K562 (cell line): ENCODE results near the gene TACC3. TPM values are rescaled to one million over a fixed set of nuclear protein-coding genes. Genes with fewer than 3 reads are reported as not detected.
A peak's percentile ranks its signal among the peaks of the same experiment; 100 is the strongest.

ENCODE experiments used
- ATAC-seq: fragments of 200-7000 bp; cut with Tn5 transposase; 3 replicates; pipeline ENCODE4 v1.9.1; 2020; ENCODE audit warnings: moderate library complexity
- BruUV-seq: library from RNA; stranded (reverse); fragments of 400-500 nt; replicated peaks from 2 replicates; lab custom pipeline; 2021; lab: Mats Ljungman, UMichigan
- CTCF ChIA-PET: fragments of 300-600 bp; formaldehyde crosslinking; extraction: SDS; loops from one replicate; lab custom pipeline; 2021; ENCODE audit warnings: low intra/inter-chr PET ratio; lab: Yijun Ruan, JAX
- POLR2A ChIA-PET: fragments of 300-600, 350-650 bp; sonication (Branson Sonifier 250); formaldehyde crosslinking; extraction: SDS; loops from one replicate; lab custom pipeline; 2021; ENCODE audit warnings: antibody characterized with exemption, inconsistent platforms; lab: Yijun Ruan, JAX
- DNase-seq, 4 experiments: peaks; one replicate each; pipeline versions ENCODE4 v3.0.0 to v3.0.0-alpha.2; 2011 to 2018; ENCODE audit warnings: low spot score in 3 of 4, mixed read lengths in 3 of 4; ENCODE audit errors: extremely low read depth in 1 of 4
- FAIRE-seq: peaks from 2 replicates; lab custom pipeline; 2011; peaks lifted over from hg19 to GRCh38; lab: Jason Lieb, UNC
- H2AFZ ChIP-seq: 2 replicates; pipeline ENCODE4 v1.6.0; 2011; ENCODE audit warnings: low read depth, low read length, control low read depth, inconsistent platforms
- H3K27ac ChIP-seq: fragments of 200-600 bp; 3 replicates; pipeline ENCODE4 v1.8.0; 2011; ENCODE audit warnings: low read depth, mild to moderate bottlenecking, control low read depth, inconsistent platforms, low read length, moderate library complexity, mixed read lengths; ENCODE audit errors: extremely low read depth
- H3K27me3 ChIP-seq, 2 experiments: fragments of 300-600 bp in 1 of 2; 2 replicates in 1 of 2; 3 replicates in 1 of 2; pipeline versions ENCODE4 v1.6.0 to v1.8.0; 2011; ENCODE audit warnings: inconsistent platforms in 2 of 2, low read length in 2 of 2, mild to moderate bottlenecking in 1 of 2, mixed read lengths in 1 of 2, moderate library complexity in 1 of 2; ENCODE audit not compliant: control insufficient read depth in 2 of 2, insufficient read depth in 2 of 2
- H3K36me3 ChIP-seq: fragments of 300-600 bp; 3 replicates; pipeline ENCODE4 v1.8.0; 2011; ENCODE audit warnings: mild to moderate bottlenecking, low read length, inconsistent platforms; ENCODE audit not compliant: control insufficient read depth, insufficient read depth
- H3K4me1 ChIP-seq, 2 experiments: fragments of 200-600 bp in 1 of 2; replicated peaks in 1 of 2; 2 replicates in 1 of 2; 3 replicates in 1 of 2; pipeline versions ENCODE4 v1.5.1 to v1.8.0; 2011; ENCODE audit warnings: inconsistent platforms in 2 of 2, low read length in 2 of 2, mild to moderate bottlenecking in 1 of 2, mixed read lengths in 1 of 2, moderate library complexity in 1 of 2; ENCODE audit not compliant: control insufficient read depth in 2 of 2, insufficient read depth in 2 of 2
- H3K4me2 ChIP-seq: 2 replicates; pipeline ENCODE4 v1.6.1; 2011; ENCODE audit warnings: low read length, control low read depth, inconsistent platforms, mixed read lengths; ENCODE audit not compliant: insufficient read depth
- H3K4me3 ChIP-seq: fragments of 200-600 bp; sonication (generic), shearing (Covaris generic); 2 replicates; pipeline ENCODE4 v1.5.1; 2016; ENCODE audit warnings: control low read depth, inconsistent platforms
- H3K79me2 ChIP-seq: fragments of 200-600 bp; 3 replicates; pipeline ENCODE4 v1.8.0; 2011; ENCODE audit warnings: low read length, inconsistent platforms; ENCODE audit not compliant: control insufficient read depth, insufficient read depth
- H3K9ac ChIP-seq, 2 experiments: 2 replicates each; pipeline versions ENCODE4 v1.6.0 to v1.6.1; 2011; ENCODE audit warnings: low read depth in 2 of 2, low read length in 2 of 2, control low read depth in 1 of 2, inconsistent platforms in 1 of 2, mild to moderate bottlenecking in 1 of 2, mixed read lengths in 1 of 2; ENCODE audit not compliant: insufficient read depth in 1 of 2
- H3K9me1 ChIP-seq: one replicate; pipeline ENCODE4 v1.6.0; 2011; ENCODE audit warnings: inconsistent platforms, mild to moderate bottlenecking, low read length, moderate library complexity; ENCODE audit not compliant: control insufficient read depth, insufficient read depth
- H3K9me3 ChIP-seq: replicated peaks from 2 replicates; pipeline ENCODE4 v1.5.1; 2011; ENCODE audit warnings: low read depth, low read length, inconsistent platforms; ENCODE audit not compliant: control insufficient read depth, insufficient read depth
- H4K20me1 ChIP-seq: replicated peaks from 2 replicates; pipeline ENCODE4 v1.6.1; 2011; ENCODE audit warnings: low read length, inconsistent platforms, mixed read lengths; ENCODE audit not compliant: control insufficient read depth, insufficient read depth
- BRCA1 ChIP-seq, 2 experiments: fragments of 450-650 bp in 1 of 2; sonication (generic) in 1 of 2; formaldehyde crosslinking in 1 of 2; IDR thresholded peaks; 2 replicates each; pipeline versions ENCODE4 v1.5.0 to v1.6.1; 2017 to 2020; ENCODE audit warnings: mild to moderate bottlenecking in 1 of 2, missing genetic modification reagents in 1 of 2
- DEAF1 ChIP-seq: fragments of 450-650 bp; formaldehyde crosslinking; IDR thresholded peaks from 2 replicates; pipeline ENCODE4 v1.4.0; 2020; ENCODE audit warnings: mild to moderate bottlenecking, moderate library complexity
- HOXB6 ChIP-seq: fragments of 250-450 bp; sonication (Bioruptor Pico); IDR thresholded peaks from 2 replicates; pipeline ENCODE4 v1.5.1; 2022; ENCODE audit warnings: mild to moderate bottlenecking, borderline replicate concordance
- MXI1 ChIP-seq: IDR thresholded peaks from 2 replicates; pipeline ENCODE4 v1.6.1; 2011; ENCODE audit warnings: low read depth, mild to moderate bottlenecking, improper control_type of control experiment, low read length
- MYBL2 ChIP-seq, 2 experiments: fragments of 450-650 bp in 1 of 2; sonication (generic) in 1 of 2; formaldehyde crosslinking in 1 of 2; IDR thresholded peaks; 2 replicates each; pipeline versions ENCODE4 v1.6.1 to v1.8.1; 2017 to 2022; ENCODE audit warnings: borderline replicate concordance in 1 of 2, inconsistent platforms in 1 of 2, low read depth in 1 of 2, mild to moderate bottlenecking in 1 of 2, missing genetic modification reagents in 1 of 2, moderate library complexity in 1 of 2
- PHF20 ChIP-seq: fragments of 450-650 bp; IDR thresholded peaks from 2 replicates; pipeline ENCODE4 v1.6.1; 2018; ENCODE audit not compliant: partially characterized antibody
- POLR2G ChIP-seq: fragments of 200-400 bp; formaldehyde crosslinking; IDR thresholded peaks from 2 replicates; pipeline ENCODE4 v1.6.1; 2017; ENCODE audit warnings: low read depth, mild to moderate bottlenecking, antibody characterized with exemption, low read length, moderate library complexity
- RBFOX2 ChIP-seq: fragments of 200-400 bp; formaldehyde crosslinking; IDR thresholded peaks from 2 replicates; pipeline ENCODE4 v1.6.1; 2017; ENCODE audit warnings: low read depth, mild to moderate bottlenecking, low read length, moderate library complexity
- RUNX1 ChIP-seq: sonication (generic); IDR thresholded peaks from 2 replicates; pipeline ENCODE4 v1.6.1; 2016; ENCODE audit warnings: antibody characterized with exemption, low read depth
- SRSF9 ChIP-seq: fragments of 200-400 bp; formaldehyde crosslinking; IDR thresholded peaks from 2 replicates; pipeline ENCODE4 v1.6.1; 2017; ENCODE audit warnings: low read depth, low read length, borderline replicate concordance
- TCFL5 ChIP-seq: fragments of 250-450 bp; sonication (Bioruptor Pico); conservative IDR thresholded peaks from 2 replicates; pipeline ENCODE4 v1.6.1; 2021; ENCODE audit warnings: mild to moderate bottlenecking, moderate library complexity, matching md5 sums
- ZNF3 ChIP-seq: fragments of 250-450 bp; sonication (Bioruptor Pico); IDR thresholded peaks from 2 replicates; pipeline ENCODE4 v1.5.0; 2021; ENCODE audit warnings: mild to moderate bottlenecking, moderate library complexity
- ZNF785 ChIP-seq: fragments of 250-450 bp; sonication (Bioruptor Pico); IDR thresholded peaks from 2 replicates; pipeline ENCODE4 v1.4.0; 2020; ENCODE audit warnings: mild to moderate bottlenecking
- WGBS: fragments of 100-300 bp; shearing (Covaris generic); methylation state at CpG from one replicate; pipeline ENCODE4 v1.1.6; 2016; ENCODE audit warnings: low coverage, mixed read lengths; ENCODE audit not compliant: insufficient coverage; ENCODE audit errors: missing lambda C conversion rate; 5-methylcytosine and 5-hydroxymethylcytosine counted together
- in situ Hi-C: fragments of 300-500 bp; cut with MboI; formaldehyde crosslinking; loops from 4 replicates; pipeline ENCODE4 v1.15.0; 2018; ENCODE audit warnings: inconsistent platforms, mixed read lengths
- intact Hi-C: fragments of 100-400 bp; cut with micrococcal nuclease; formaldehyde crosslinking; loops from 2 replicates; pipeline ENCODE4 v1.14.2; 2022
- polyA plus RNA-seq, 8 experiments: library from polyadenylated mRNA; depleted of rRNA in 4 of 8; stranded (reverse) in 5 of 8; unstranded in 3 of 8; fragments of >200 nt; fragmentation: Nextera tagmentation in 2 of 8; fragmentation: Illumina TruSeq in 1 of 8; extraction: Ambion mirVana in 2 of 8; extraction: Trizol in 1 of 8; gene quantifications; 2 replicates each; pipeline versions ENCODE4 v1.2.1 to v1.2.3, GENCODE V29; 2011 to 2014; ENCODE audit warnings: inconsistent platforms in 1 of 8, missing spikeins in 1 of 8
- total RNA-seq, 7 experiments: library from RNA; depleted of rRNA in 6 of 7; stranded (reverse); fragments of >200 nt in 6 of 7; fragmentation: Illumina TruSeq in 2 of 7; extraction: Trizol in 2 of 7; gene quantifications; 2 replicates each; pipeline versions ENCODE4 v1.2.1 to v1.2.3, GENCODE V29; 2011 to 2021; ENCODE audit warnings: low replicate concordance in 1 of 7
- TF ChIP-seq, protein P1 (sequence below): sonication (generic); formaldehyde crosslinking; IDR thresholded peaks from 2 replicates; pipeline ENCODE4 v1.8.0; 2022; ENCODE audit warnings: mild to moderate bottlenecking, missing genetic modification reagents

Gene TACC3
- total and polyA plus RNA-seq, 9 of the 15 experiments (the other 6 are each of a cell fraction or from before 2014, with no cell fraction given), result 1.9 to 122 (median 55.6) TPM

GRCh38 chr4:1735215-1735614 is 13.9 kb downstream of the TACC3 start:
- ChIA-PET POLR2A (interaction anchor here (0.6 kb wide), 1 partner anchor 149 kb away, joined by 3 read pairs; no protein-coding TSS in a partner anchor), CTCF (no interaction called here)
- Histone ChIP-seq H3K36me3 (peaks cover 97% of the 10 kb centered on the region), H3K9me1 (no peaks in the 10 kb centered on the region), H3K4me1 (peaks cover 0 to 10% of the 10 kb centered on the region in 2 experiments; a peak in 1 of 5 replicates), H3K4me2 (no peak overlapping the region), H3K27ac (no peak overlapping the region), H2AFZ (no peak overlapping the region), H3K79me2 (peaks cover 19% of the 10 kb centered on the region), H3K4me3 (no peak overlapping the region), H3K27me3 (no peaks in the 10 kb centered on the region), H3K9me3 (peaks cover 8% of the 10 kb centered on the region), H4K20me1 (0 out of 2 replicates have a peak, but pooled peaks cover 4% of the 10 kb centered on the region), H3K9ac (no peak overlapping the region)
- ATAC-seq (no peak), DNase-seq (no peak), FAIRE-seq (no peak)
- no peak for TF ChIP-seq ZNF3
- no peak for TF ChIP-seq DEAF1 (CRISPR knock-in tag)
- TF ChIP-seq, protein P1, sequence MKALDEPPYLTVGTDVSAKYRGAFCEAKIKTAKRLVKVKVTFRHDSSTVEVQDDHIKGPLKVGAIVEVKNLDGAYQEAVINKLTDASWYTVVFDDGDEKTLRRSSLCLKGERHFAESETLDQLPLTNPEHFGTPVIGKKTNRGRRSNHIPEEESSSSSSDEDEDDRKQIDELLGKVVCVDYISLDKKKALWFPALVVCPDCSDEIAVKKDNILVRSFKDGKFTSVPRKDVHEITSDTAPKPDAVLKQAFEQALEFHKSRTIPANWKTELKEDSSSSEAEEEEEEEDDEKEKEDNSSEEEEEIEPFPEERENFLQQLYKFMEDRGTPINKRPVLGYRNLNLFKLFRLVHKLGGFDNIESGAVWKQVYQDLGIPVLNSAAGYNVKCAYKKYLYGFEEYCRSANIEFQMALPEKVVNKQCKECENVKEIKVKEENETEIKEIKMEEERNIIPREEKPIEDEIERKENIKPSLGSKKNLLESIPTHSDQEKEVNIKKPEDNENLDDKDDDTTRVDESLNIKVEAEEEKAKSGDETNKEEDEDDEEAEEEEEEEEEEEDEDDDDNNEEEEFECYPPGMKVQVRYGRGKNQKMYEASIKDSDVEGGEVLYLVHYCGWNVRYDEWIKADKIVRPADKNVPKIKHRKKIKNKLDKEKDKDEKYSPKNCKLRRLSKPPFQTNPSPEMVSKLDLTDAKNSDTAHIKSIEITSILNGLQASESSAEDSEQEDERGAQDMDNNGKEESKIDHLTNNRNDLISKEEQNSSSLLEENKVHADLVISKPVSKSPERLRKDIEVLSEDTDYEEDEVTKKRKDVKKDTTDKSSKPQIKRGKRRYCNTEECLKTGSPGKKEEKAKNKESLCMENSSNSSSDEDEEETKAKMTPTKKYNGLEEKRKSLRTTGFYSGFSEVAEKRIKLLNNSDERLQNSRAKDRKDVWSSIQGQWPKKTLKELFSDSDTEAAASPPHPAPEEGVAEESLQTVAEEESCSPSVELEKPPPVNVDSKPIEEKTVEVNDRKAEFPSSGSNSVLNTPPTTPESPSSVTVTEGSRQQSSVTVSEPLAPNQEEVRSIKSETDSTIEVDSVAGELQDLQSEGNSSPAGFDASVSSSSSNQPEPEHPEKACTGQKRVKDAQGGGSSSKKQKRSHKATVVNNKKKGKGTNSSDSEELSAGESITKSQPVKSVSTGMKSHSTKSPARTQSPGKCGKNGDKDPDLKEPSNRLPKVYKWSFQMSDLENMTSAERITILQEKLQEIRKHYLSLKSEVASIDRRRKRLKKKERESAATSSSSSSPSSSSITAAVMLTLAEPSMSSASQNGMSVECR, result no peak
- peak; percentile 53 for TF ChIP-seq POLR2G
- no peak for TF ChIP-seq SRSF9
- no peak for TF ChIP-seq ZNF785 (CRISPR knock-in tag)
- 0 out of 2 replicates have a peak, but pooled peaks have one; percentile 40 for TF ChIP-seq RBFOX2
- no peak for TF ChIP-seq MYBL2 (IDR thresholded peaks at IDR 0.05; ENCODE audit: low read depth)
- no peak for TF ChIP-seq MYBL2 (CRISPR knock-in tag; IDR thresholded peaks at IDR 0.05; ENCODE audit: borderline replicate concordance)
- no peak for TF ChIP-seq TCFL5 (CRISPR knock-in tag)
- TF ChIP-seq HOXB6 (CRISPR knock-in tag), result no peak
- TF ChIP-seq RUNX1, result no peak
- no peak for TF ChIP-seq PHF20
- no peak for TF ChIP-seq BRCA1 (IDR thresholded peaks at IDR 0.05)
- TF ChIP-seq BRCA1 (CRISPR knock-in tag; IDR thresholded peaks at IDR 0.05), result no peak
- TF ChIP-seq MXI1, result no peak
- in situ Hi-C loops (no loop called here), intact Hi-C loops (no loop called here)
- BruUV-seq, result no TSS peak
- 85% methylated on average over 15 of the region's 20 CpGs for WGBS
